GM19455 (cell line): ENCODE measurements around the gene SLIT2.

ENCODE experiments used
- ATAC-seq: cut with Tn5 transposase; IDR thresholded peaks from one replicate; pipeline ENCODE4 v1.9.1; 2021; ENCODE audit not compliant: unreplicated experiment

SLIT2 gene, protein sequence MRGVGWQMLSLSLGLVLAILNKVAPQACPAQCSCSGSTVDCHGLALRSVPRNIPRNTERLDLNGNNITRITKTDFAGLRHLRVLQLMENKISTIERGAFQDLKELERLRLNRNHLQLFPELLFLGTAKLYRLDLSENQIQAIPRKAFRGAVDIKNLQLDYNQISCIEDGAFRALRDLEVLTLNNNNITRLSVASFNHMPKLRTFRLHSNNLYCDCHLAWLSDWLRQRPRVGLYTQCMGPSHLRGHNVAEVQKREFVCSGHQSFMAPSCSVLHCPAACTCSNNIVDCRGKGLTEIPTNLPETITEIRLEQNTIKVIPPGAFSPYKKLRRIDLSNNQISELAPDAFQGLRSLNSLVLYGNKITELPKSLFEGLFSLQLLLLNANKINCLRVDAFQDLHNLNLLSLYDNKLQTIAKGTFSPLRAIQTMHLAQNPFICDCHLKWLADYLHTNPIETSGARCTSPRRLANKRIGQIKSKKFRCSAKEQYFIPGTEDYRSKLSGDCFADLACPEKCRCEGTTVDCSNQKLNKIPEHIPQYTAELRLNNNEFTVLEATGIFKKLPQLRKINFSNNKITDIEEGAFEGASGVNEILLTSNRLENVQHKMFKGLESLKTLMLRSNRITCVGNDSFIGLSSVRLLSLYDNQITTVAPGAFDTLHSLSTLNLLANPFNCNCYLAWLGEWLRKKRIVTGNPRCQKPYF (N-terminal part only)

DNA sequence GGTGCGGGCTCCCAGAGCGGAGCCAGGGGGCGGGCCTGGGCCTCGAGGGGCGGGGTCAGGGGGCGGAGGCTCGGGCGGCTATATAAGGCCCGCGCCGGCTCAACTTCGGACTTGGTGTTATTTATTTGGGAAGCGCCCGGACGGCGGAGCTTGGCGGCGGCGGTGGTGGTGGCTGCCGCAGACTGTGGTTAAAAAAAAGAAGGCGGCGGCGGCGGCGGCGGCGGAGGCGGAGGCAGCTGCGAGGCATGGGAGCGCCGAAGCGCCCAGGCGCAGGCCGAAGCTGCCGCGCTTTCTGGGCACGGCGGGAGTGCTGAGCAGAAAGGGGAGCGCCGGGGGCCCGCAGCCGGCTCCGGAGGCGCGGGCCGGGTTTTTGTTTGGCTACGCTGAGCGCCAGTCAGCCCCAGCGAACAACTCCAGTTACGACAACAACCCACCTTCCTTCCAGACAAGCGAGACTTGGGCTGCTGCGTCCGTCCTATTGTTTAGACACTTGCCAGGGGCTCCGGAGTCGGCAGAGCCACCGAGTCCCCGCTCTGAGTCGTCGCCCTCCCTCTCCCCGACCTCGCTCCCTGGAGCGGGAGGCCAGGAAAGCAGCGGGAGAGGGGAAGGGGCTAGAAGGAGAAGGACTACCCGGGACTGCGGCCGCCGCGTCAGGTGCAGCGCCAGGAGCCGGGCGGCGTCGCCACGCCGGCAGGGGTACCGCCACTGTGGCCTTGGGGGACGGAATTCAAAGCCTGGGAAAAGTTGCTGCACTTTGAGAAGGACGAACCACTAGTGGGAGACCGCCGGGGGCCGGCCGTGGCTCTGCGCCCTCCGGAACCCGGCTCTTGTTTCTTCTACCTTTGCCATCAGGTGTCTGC, at the start of gene SLIT2:
Gene SLIT2, plus strand, starts transcription at position 110 of the 860 bp plus-strand sequence. CDS start 1,911 bp downstream, outside the sequence.
- peak; percentile 72 for ATAC-seq

DNA sequence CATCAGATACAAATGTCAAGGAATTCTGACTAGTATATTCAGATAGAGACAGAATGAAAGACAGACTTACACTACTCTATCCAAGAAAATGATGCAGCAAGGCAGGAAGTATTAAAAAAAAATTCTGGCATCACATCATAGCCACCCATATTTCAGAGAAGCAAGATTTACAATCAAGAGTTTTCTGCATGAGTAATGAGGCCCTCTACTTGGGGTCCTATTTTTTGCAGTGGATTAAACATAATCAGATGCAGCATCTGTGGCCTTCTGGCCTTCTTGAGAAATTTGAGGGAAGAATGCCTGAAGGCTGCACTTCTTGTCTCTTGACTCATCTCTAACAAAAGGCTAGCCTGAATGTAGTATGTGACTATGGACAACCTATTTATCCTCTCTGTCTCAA, 48.2 kb upstream of the SLIT2 start:
- no peak for ATAC-seq

GRCh38 chr4:20217521-20217920, 34.2 kb upstream of the SLIT2 start:
- ATAC-seq = no peak

DNA sequence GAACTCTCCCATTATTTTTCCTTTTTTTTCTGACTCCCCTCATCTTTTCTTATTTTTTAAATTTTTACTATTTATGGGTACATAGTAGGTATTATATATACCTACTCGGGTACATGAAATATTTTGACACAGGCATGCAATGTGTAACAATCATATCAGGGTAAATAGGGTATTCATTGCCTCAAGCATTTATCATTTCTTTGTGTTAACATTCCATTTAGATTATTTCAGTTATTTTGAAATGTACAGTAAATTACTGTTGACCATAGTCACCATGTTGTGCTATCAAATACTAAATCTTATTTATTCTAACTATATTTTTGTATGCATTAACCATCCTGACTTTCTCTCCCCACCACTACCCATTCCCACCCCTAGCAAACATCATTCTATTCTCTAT, 33.8 kb upstream of the SLIT2 start:
- no peak for ATAC-seq

DNA sequence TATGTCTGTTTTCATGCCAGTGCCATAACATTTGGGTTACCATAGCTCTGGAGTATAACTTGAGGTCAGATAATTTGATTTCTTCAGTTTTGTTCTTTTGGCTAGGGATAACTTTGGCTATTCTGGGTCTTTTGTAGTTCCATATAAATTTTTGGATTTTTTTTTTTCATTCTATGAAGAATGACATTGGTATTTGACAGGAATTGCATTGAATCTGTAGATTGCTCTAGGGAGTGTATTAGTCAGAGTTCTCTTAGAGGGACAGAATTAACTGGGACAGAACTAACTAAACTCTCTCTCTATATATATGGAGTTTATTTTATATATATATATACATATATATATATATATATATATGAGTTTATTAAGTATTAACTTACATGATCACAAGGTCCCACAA, 32.2 kb upstream of the SLIT2 start:
- no peak for ATAC-seq

GRCh38 chr4:20237894-20238537, 13.7 kb upstream of the SLIT2 start:
- no peak for ATAC-seq

- no peak for ATAC-seq
These were observed 3.5 kb upstream of the SLIT2 start for GRCh38 chr4:20248155-20248558.

DNA sequence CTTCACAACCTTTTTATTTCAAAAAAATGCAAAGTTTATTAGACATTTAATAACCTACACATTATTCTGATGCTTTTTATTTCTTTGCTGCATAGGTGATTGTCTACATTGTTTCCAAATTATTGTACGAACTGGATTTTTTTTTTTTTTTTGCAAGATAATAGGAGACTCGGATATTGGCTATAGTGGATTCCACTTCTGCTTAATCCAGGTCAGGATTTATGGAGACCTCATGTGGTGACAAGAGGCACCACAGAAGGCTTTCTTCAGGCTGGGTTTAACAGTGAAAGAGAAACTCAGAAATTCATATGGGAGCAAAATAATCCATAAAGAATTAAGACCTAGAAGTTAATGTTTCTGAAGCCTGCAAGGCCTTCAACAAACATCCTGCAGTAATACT, 2.4 kb upstream of the SLIT2 start:
- ATAC-seq = no peak

DNA sequence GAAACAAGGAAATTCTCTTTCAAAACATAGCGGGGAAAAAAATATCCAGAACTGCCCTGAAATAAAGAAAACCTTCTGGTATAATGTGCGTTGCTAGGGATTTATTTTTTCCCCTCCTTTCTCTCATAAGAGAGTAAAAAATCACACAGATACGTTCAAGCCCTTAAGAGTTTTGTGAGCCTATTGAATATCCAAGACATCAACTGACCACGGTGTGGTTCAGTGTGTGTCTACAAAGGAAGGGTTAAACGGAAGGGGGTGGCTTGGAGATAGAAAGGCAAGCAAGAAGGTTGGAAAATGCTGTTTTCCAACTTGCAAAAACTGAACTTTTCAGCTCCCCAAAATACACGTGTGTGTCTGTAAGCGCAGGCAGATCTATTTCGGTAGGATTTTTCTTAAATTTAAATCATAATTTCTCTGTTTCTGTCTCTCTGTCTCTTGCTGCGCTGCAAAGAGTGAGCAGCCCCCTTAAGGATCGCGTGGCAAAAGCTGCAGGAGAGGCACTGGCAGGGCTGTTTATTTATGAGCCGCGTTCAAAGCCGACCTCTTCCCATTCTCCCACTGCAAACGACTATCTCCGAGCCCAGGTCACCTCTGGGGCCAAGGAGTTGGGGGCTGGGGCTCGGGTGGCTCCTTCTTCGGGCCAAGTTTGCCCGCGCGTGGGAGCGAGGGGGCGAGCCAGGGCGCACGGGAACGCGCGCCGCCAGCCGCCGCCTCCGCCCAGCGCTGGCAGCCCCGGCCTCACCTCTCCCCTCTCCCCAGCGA, 492 bp upstream of the SLIT2 start:
- ATAC-seq = no peak

GRCh38 chr4:20252656-20253282, 1.1 kb downstream of the SLIT2 start:
- no peak for ATAC-seq

DNA sequence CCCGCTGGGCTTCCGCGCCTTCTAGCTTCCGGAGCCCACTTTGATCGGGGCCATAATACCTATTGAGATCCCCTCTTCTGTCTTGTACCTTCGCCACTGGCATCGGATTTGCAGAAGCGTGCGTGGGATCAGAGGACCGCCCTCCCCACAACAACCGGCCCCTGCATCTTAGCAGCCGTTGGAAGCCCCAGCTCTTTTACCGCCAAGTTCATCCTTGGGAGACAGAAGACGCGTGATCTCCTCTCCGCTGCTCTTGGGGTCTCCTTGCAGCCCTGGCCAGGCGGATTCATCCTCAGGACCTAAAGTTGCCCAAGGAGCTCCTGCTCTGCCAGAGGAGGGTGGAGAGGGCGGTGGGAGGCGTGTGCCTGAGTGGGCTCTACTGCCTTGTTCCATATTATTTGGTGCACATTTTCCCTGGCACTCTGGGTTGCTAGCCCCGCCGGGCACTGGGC, 1.6 kb downstream of the SLIT2 start:
- no peak for ATAC-seq

DNA sequence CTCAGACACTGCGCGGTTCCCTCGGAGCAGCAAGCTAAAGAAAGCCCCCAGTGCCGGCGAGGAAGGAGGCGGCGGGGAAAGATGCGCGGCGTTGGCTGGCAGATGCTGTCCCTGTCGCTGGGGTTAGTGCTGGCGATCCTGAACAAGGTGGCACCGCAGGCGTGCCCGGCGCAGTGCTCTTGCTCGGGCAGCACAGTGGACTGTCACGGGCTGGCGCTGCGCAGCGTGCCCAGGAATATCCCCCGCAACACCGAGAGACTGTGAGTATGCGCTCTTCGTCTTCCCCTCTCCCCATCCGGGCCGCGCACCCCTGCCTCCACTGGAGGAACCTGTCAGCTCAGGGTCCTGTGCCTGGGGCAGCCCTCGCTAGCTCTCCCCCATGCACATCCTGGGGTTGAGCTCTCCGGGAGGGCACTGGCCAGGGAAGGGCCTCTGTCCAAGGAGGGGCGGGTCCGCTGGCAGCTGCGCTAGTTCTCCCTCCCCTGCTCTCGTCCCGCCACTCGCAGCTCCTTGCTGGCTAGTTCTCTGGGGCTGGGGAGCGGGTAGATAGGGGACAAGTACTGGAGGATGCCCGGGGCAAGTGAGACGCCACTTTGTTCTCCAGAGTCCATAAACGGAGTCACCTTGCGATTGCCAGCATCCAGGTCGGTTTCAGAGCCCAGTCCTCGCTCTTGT, 2.2 kb downstream of the SLIT2 start:
- ATAC-seq = no peak

- ATAC-seq = no peak
These were observed 3.0 kb downstream of the SLIT2 start for GRCh38 chr4:20254511-20255250.

GRCh38 chr4:20255251-20255586, 3.5 kb downstream of the SLIT2 start:
- no peak for ATAC-seq

- no peak for ATAC-seq
These were observed 4.1 kb downstream of the SLIT2 start for GRCh38 chr4:20255823-20256222.

- ATAC-seq = no peak
These were observed 4.7 kb downstream of the SLIT2 start for GRCh38 chr4:20256381-20256881.

GRCh38 chr4:20259707-20260106, 8.0 kb downstream of the SLIT2 start:
- no peak for ATAC-seq

GRCh38 chr4:20260821-20261220, 9.1 kb downstream of the SLIT2 start:
- ATAC-seq = no peak
